NCI-H526 treated with DMSO at 0.1 percent for 48 hours (cell line): ENCODE data around the gene ANO1.
"Not testable (repeated sequence)": the region's sequence is repeated elsewhere in the genome, so short reads cannot be mapped to it uniquely, and the experiment has no call there.

Experiments
- DNase-seq: peaks from one replicate; lab custom pipeline; 2025; lab: John Stamatoyannopoulos, UW

The ANO1 gene

GRCh38 chr11:70192666-70193410 lies 114.7 kb downstream of the ANO1 start:
- no peak for DNase-seq

DNA sequence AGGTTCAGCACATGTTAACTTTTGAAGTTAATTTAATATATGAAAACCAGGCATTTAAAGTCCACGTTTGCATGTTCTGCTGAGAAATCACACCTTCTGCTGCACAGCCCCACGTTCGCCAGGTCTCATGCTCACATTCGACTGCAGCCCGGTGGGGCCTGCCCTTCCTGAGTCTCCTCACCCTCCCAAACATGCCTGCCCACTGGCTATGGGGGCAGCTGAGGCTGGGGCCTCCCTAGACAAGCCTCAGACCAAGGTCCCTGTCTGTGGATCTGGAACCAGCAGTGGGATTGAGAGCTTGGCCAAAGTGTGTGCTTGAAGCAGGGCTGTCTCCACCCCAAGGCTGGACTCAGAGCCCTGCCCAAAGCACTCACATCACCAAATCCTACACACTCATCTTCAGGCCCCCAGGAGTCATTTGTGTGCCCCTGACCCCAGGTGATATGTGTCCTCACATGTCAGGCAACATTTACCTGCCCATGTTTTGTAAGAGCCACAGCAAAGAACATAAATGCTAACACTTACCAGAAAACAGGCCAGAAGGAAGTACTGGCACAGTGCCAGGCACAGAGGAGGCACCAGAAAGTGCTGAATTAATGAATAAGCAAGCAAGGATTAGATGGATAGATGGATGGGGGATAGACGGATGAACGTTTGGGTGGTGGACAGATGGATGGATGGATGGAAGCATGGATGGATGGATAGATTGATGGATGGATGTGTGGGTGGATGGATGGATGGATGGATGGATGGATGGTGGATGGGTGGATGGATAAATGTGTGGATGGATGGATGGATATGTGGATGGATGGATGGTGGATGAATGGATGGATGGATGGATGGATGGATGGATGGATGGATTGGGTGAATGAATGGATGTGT lies 115.5 kb downstream of the ANO1 start:
- DNase-seq = no peak

- DNase-seq = no peak
These were observed 117.0 kb downstream of the ANO1 start for GRCh38 chr11:70194792-70195791.

- no peak for DNase-seq
These were observed 122.2 kb downstream of the ANO1 start for GRCh38 chr11:70200212-70200844.

GRCh38 chr11:70201047-70201446 lies 122.9 kb downstream of the ANO1 start:
- DNase-seq = not testable (repeated sequence)

DNA sequence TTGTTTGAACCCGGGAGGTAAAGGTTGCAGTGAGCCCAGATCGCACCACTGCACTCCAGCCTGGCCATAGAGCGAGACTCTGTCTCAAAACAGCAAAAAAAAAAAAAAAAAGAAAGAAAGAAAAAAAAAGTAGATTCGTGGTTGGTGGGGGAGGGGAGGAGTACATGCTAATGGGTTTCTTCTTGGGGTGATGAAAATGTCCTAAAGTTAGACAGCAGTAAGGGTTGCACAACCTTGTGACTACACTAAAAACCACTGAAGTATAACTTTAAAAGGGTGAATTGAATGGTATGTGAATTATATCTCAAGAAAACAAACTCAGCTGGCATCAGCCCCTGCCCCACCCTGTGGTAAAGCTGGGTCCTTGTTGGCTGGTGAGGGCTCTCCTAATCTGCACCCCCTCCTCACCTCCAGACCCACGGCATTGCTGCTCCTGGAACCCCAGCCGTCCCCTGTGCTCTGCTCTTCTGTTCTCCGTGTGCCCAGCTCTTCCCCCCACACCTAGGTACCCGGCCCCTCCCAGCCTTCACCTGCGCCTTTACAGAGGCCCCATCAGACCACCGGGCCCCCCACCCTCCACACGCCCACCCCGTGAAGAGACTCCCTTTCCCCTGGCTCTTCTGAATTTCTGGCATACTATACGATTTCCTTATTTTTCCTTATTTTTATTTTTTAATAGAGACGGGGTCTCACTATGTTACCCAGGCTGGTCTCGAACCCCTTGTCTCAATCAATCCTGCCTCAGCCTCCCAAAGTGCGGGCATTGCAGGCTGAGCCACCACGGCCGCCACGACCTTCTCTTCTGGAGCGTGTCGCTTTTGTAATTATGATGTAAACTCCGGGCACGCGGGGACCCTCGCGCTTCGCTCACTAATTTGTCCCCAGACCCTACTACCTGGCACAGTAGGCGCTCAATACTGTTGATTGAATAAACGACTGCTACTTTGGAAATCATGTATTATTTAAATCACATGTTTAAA lies 124.1 kb downstream of the ANO1 start:
- no peak for DNase-seq

DNA sequence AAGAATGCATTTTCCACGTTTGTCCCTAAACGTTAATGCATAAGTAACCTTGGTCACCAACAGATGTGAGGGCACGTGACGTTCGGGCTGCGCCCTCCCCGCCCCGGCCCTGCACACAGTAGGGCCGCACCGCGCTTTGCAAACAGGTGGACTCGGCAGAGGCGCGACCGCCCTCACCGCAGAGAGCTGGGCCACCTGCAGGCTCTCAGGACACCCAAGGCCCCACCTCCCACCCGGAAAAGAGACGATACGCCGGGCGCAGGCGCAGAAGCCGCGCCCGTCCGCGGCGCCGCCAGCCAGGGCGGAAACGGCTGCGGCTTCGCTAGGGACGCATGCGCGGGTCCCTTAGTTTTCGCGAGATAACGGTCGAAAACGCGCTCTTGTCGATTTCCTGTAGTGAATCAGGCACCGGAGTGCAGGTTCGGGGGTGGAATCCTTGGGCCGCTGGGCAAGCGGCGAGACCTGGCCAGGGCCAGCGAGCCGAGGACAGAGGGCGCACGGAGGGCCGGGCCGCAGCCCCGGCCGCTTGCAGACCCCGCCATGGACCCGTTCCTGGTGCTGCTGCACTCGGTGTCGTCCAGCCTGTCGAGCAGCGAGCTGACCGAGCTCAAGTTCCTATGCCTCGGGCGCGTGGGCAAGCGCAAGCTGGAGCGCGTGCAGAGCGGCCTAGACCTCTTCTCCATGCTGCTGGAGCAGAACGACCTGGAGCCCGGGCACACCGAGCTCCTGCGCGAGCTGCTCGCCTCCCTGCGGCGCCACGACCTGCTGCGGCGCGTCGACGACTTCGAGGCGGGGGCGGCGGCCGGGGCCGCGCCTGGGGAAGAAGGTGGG lies 125.0 kb downstream of the ANO1 start, which contains the start of gene FADD:
Gene FADD, plus strand, starts transcription at position 377 of the 831 bp plus-strand sequence. Its CDS starts 164 bp downstream, at position 541.
- peak; percentile 88 for DNase-seq

DNA sequence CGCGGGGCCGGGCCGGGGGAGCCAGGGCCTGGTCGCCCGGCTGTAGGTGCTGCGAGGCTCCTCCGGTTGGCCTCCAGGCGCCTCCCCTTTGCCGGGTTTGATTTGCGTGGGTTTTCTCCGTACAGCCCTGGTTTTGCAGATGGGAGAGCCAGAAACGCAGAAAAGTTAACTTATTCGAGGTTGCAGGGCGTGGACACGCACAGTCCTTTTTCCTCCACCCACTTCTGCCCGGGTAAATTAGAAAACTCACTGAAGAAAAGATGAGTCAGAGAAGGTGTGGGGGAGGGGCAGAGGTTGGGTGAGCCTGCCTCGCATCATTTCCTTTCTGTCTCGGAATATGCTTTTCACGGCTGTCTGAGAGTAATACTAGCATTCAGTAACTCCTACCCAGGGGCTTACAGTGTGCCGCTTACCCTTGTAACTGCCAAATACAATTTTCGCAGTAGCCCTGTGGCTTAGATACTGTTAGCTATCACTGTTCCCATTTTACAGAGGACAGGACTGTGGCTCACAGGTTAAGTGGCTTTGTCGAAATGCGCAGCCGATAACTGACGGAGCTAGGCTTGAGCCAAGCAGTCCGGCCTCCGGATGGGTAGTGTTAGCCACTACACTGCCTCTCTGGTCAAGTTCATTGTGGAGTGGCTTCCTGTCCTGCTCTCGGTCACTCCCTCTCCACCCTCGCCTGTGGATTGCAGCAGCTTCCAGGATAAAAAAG lies 125.8 kb downstream of the ANO1 start:
- DNase-seq = no peak

- no peak for DNase-seq
These were observed 126.3 kb downstream of the ANO1 start for GRCh38 chr11:70204466-70204799.

- DNase-seq = no peak
These were observed 127.1 kb downstream of the ANO1 start for GRCh38 chr11:70205049-70205725.

DNA sequence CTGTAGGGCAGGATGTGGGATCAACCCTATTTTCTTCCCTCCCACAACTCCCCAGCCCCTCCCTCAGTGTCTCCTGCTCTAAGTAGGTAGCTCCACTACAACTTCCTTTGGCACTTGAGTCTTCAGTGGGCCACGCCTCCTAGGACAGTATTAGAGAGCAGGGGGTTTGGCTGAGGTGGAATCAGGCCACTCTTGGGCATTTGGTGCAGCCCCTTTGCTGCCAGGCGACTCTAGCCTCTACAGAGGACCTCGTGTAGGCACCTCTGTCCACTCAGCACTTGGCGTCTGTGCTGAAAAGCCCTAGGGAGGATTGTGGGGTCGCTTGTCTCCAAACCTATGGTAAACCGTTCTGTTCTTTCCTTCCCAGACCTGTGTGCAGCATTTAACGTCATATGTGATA lies 127.6 kb downstream of the ANO1 start:
- no peak for DNase-seq

GRCh38 chr11:70206226-70206981 lies 128.3 kb downstream of the ANO1 start:
- no peak for DNase-seq

- DNase-seq = no peak
These were observed 128.9 kb downstream of the ANO1 start for GRCh38 chr11:70206982-70207376.

GRCh38 chr11:70207531-70208131 lies 129.5 kb downstream of the ANO1 start:
- DNase-seq = no peak

- DNase-seq = no peak
These were observed 131.3 kb downstream of the ANO1 start for GRCh38 chr11:70209391-70209912.

DNA sequence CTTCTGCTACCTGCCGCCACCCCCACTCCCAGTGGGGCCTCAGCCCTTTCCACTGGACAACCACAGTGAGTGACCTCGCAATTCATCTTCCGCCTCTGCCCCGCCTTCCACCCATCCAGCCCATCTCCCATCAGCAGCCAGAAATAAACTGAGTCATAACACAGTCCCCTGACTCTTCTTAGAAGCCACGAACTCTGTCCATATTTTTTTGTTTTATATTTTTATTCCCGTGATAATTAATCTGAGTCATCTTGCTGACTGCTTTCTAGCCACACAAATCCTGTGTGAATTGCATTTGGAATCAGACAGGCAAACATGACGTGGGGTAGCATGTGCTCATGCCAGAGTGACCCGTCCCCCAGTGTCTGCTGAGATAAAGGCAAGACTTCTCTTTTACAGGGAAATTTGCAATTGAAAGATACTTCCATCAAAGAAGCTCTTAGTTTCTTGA lies 132.0 kb downstream of the ANO1 start:
- DNase-seq = no peak

GRCh38 chr11:70210530-70210929 lies 132.4 kb downstream of the ANO1 start:
- no peak for DNase-seq
